HTR-8/SVneo (cell line): Measurements from ENCODE around the gene TAF1L.
A peak's percentile ranks its signal among the peaks of the same experiment; 100 is the strongest.

Experiments
- DNase-seq: peaks from one replicate; pipeline ENCODE4 v3.0.0; 2011; ENCODE audit warnings: low spot score, mixed read lengths; ENCODE audit not compliant: insufficient read length
- FAIRE-seq: peaks from 2 replicates; lab custom pipeline; 2011; peaks lifted over from hg19 to GRCh38; lab: Jason Lieb, UNC

Gene TAF1L

GRCh38 chr9:32590476-32590875, 45.0 kb downstream of the TAF1L start:
- FAIRE-seq = no peak
- no peak for DNase-seq

GRCh38 chr9:32589083-32589723, 46.3 kb downstream of the TAF1L start:
- no peak for FAIRE-seq
- peak; percentile 31 for DNase-seq

GRCh38 chr9:32587901-32588300, 47.6 kb downstream of the TAF1L start:
- DNase-seq (no peak), FAIRE-seq (no peak)

GRCh38 chr9:32584784-32585183, 50.7 kb downstream of the TAF1L start:
- FAIRE-seq (no peak), DNase-seq (no peak)

- FAIRE-seq (no peak), DNase-seq (peak; percentile 26)
Observed at GRCh38 chr9:32581512-32582143, 53.8 kb downstream of the TAF1L start.

GRCh38 chr9:32580631-32581300, 54.7 kb downstream of the TAF1L start:
- FAIRE-seq (no peak), DNase-seq (no peak)

GRCh38 chr9:32579706-32580331, 55.6 kb downstream of the TAF1L start:
- no peak for FAIRE-seq
- no peak for DNase-seq
